Thyroid gland (tissue), 4 donors: ENCODE results near the gene AUH. TPM values are rescaled to one million over a fixed set of nuclear protein-coding genes. Genes with fewer than 3 reads are reported as not detected.

Source experiments
- DNase-seq, 2 donors: peaks; one replicate each; pipeline ENCODE4 v3.0.0-alpha.2; 2019
- H3K27ac ChIP-seq, 3 donors: fragments of 200-600 bp; sonication (generic); 1 replicate in 2 of 3; 2 replicates in 1 of 3; pipeline ENCODE4 v1.5.1; 2016 to 2019; ENCODE audit warnings: mild to moderate bottlenecking in 1 of 3, moderate library complexity in 1 of 3
- H3K27me3 ChIP-seq: fragments of 200-600 bp; sonication (generic); one replicate; pipeline ENCODE4 v1.5.1; 2019
- H3K36me3 ChIP-seq, 2 donors: fragments of 200-600 bp; sonication (generic); one replicate each; pipeline ENCODE4 v1.5.1; 2016 to 2019
- H3K4me1 ChIP-seq, 2 donors: fragments of 200-600 bp; sonication (generic); one replicate each; pipeline ENCODE4 v1.5.1; 2017 to 2019
- H3K4me3 ChIP-seq, 3 donors: fragments of 200-600 bp; sonication (generic); replicated peaks in 1 of 3; 1 replicate in 2 of 3; 2 replicates in 1 of 3; pipeline ENCODE4 v1.5.1; 2016; ENCODE audit warnings: mild to moderate bottlenecking in 1 of 3
- H3K9me3 ChIP-seq: fragments of 200-600 bp; sonication (generic); one replicate; pipeline ENCODE4 v1.5.1; 2017
- POLR2A ChIP-seq, 2 donors: fragments of 450-650 bp; IDR thresholded peaks; one replicate each; pipeline ENCODE4 v1.6.1; 2017; ENCODE audit warnings: antibody characterized with exemption in 2 of 2, mild to moderate bottlenecking in 2 of 2, moderate library complexity in 1 of 2
- WGBS, 2 donors: methylation state at CpG; one replicate each; pipeline ENCODE4 v1.1.5; 2017; 5-methylcytosine and 5-hydroxymethylcytosine counted together
- intact Hi-C: fragments of 100-400 bp; cut with DNase I; formaldehyde crosslinking; loops from one replicate; pipeline ENCODE4 v1.15.1; 2023
- total RNA-seq, 4 donors: library from RNA; depleted of rRNA; stranded (reverse); fragments of >200 nt; gene quantifications; one replicate each; pipeline ENCODE4 v1.2.3, GENCODE V29; 2016
- TF ChIP-seq, protein P1 (sequence below), 6 experiments: fragments of 200-600 bp in 3 of 6; fragments of 450-650 bp in 3 of 6; sonication (generic) in 3 of 6; IDR thresholded peaks; one replicate each; pipeline ENCODE4 v1.5.1; 2016 to 2019; ENCODE audit warnings: antibody characterized with exemption in 6 of 6, mild to moderate bottlenecking in 2 of 6, inconsistent platforms in 1 of 6, moderate library complexity in 1 of 6

Gene AUH
- total RNA-seq, 4 donors from 2014 or later, result 57.1 to 83.5 (median 65.2) TPM

DNA sequence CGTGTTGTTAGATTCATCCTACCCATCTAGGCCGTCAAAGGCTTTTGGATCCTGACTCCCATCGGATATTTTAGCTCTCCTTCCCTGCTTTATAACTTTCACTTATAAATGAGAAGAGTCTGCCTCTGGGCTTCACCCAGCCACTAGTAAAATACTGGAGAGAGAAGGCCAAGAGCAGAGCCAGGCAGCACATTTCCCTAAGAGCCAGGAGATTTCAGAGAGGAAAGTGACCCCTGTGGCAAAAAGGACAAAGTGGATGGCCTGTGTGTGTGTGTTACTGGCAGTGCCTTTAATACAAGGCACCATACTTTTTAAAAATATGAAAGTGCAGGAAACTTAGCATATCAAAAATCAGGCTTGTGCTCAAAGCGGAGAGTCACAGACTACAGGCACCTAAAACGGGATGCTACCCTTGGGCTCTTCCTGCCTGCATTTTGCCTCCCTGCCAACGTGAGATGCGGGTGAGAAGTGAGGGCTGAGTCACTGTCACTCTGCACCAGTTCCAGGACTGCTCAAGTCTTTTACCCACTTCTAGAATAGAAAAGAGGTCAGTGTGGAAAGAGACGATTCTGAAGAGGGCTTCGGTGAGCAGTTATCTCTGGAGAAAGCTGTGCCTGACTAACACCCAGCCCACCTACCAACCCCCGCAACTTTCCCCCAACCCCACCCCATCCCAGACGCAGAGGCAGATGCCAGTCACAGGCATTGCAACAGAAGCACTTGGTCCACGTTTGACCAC lies 46.0 kb upstream of the AUH start:
- no peaks in the 10 kb centered on the region for H3K9me3 ChIP-seq
- H3K36me3 ChIP-seq, result peaks cover 7 to 19% of the 10 kb centered on the region in 2 donors
- H3K4me1 ChIP-seq, result peaks cover 14 to 15% of the 10 kb centered on the region in 2 donors
- H3K27ac ChIP-seq, result no peak overlapping the region
- intact Hi-C loops, result no loop called here
- no peak overlapping the region for H3K4me3 ChIP-seq
- no peaks in the 10 kb centered on the region for H3K27me3 ChIP-seq
- no peak for DNase-seq
- WGBS, 2 donors, result 84 to 92% methylated on average over 12 of the region's 12 CpGs
- TF ChIP-seq, protein P1, sequence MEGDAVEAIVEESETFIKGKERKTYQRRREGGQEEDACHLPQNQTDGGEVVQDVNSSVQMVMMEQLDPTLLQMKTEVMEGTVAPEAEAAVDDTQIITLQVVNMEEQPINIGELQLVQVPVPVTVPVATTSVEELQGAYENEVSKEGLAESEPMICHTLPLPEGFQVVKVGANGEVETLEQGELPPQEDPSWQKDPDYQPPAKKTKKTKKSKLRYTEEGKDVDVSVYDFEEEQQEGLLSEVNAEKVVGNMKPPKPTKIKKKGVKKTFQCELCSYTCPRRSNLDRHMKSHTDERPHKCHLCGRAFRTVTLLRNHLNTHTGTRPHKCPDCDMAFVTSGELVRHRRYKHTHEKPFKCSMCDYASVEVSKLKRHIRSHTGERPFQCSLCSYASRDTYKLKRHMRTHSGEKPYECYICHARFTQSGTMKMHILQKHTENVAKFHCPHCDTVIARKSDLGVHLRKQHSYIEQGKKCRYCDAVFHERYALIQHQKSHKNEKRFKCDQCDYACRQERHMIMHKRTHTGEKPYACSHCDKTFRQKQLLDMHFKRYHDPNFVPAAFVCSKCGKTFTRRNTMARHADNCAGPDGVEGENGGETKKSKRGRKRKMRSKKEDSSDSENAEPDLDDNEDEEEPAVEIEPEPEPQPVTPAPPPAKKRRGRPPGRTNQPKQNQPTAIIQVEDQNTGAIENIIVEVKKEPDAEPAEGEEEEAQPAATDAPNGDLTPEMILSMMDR (IDR thresholded peaks at IDR 0.05), result no peak

DNA sequence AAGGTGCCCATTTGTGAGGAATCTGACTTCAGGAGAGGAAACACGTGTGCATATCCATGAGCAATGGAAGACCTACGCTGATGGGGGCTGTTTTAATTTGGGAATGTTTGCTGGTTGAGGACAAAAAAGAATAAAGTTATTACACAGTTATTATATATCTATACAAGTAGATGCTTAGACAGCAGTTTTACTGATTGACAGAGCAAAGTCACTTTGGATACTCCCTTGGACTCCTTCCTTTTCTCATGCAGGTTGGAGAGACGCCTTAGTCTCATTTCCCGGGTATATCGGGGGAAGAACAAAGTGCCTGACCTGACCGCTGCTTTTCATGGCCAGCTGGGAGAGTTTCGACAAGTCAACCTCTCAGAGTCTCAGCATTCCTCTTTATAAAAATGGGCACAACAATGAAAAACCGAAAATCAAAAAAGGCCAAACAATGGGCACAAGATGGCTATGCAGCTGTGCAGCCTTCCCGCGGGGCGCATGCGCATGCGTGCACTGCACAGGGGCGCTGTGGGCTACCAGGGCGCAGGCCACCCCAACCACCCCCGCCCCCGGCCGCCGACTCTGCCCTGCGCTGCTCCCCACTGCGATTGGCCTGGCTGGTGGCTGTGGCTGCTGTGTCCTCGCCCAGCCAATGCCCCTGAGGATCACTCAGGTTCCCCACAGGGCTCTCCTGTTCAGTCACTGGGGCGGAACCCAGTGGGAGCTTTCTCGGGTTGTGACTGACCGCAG lies 43.8 kb upstream of the AUH start:
- intact Hi-C loops, result no loop called here
- Histone ChIP-seq H3K27me3 (no peaks in the 10 kb centered on the region), H3K4me3 (no peak overlapping the region), H3K4me1 (peaks cover 14 to 15% of the 10 kb centered on the region in 2 donors), H3K9me3 (no peaks in the 10 kb centered on the region), H3K36me3 (peaks cover 7 to 17% of the 10 kb centered on the region in 2 donors), H3K27ac (no peak overlapping the region)
- DNase-seq, result no peak
- TF ChIP-seq, protein P1 (IDR thresholded peaks at IDR 0.05), result no peak
- TF ChIP-seq POLR2A (IDR thresholded peaks at IDR 0.05), result no peak
- 92 to 98% methylated on average over 18 of the region's 25 CpGs for WGBS, 2 donors

DNA sequence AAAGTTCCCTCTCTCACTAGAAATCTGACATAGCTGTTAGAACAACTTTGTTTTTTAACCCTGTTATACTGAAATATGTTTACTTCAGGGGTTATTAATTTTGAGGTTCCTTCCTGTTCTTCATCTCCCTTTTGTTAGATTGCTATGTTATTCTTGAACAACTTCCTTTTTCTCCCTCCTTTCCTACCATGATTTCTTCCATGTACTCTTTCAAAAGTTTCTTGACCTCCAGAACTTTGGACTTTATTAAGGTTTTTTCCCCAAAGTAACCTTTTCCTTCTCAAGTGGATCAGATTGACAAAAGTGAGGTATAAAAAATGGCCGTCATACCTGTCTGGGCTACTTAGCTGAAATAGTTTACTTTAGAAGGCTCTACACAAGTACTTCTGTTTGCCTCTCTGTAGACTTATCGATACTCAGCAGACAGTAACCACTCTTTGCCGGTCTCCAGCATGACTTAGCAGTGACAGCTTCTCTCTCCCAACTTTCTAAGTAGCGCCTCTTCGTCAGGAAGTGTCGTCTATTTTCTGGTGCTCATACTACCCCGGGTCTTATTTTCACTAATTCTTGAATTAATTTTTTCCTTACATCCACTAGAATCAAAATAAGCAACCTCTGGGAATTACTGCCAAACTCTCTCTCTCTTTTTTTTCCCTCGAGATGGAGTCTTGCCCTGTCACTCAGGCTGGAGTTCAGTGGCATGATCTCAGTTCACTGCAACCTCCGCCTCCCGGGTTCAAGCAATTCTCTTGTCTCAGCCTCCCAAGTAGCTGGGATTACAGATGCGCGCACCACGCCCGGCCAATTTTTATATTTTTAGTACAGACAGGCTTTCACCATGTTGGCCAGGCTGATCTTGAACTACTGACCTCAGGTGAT lies 42.2 kb upstream of the AUH start:
- TF ChIP-seq POLR2A (IDR thresholded peaks at IDR 0.05), result no peak
- TF ChIP-seq, protein P1 (IDR thresholded peaks at IDR 0.05), result no peak
- H3K4me3 ChIP-seq, result no peak overlapping the region
- H3K36me3 ChIP-seq, result peaks cover 0 to under 1% of the 10 kb centered on the region in 2 donors
- peak overlapping the region; percentile 39 to 42 (median 41) for H3K27ac ChIP-seq
- 50 to 56% methylated on average over 14 of the region's 14 CpGs for WGBS, 2 donors
- intact Hi-C loops, result no loop called here
- peaks cover 14 to 15% of the 10 kb centered on the region in 2 donors for H3K4me1 ChIP-seq
- H3K9me3 ChIP-seq, result no peaks in the 10 kb centered on the region
- H3K27me3 ChIP-seq, result no peaks in the 10 kb centered on the region
- peak; percentile 27 to 34 for DNase-seq

DNA sequence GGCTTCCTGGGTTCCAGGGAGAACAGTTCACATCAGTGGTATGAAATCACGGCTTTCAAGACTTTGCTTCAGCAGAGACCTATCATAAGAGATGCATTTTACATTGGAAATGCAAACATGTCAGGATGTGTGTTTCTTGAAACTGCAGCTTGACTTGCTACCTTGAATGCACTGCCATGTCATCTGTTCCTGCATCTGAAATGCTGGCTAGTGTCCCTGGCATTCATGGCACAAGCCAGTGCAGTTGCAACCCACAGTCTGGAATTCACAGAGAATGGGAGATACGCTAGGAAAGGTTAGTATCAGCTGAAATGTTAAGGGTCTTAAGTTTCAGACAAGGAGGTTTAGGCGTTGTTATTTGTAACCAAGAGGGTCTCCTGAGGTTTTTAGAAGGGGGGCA lies 37.2 kb upstream of the AUH start:
- H3K9me3 ChIP-seq, result no peaks in the 10 kb centered on the region
- H3K4me1 ChIP-seq, result peaks cover 10% of the 10 kb centered on the region in 2 donors
- H3K36me3 ChIP-seq, result no peaks in the 10 kb centered on the region
- no peaks in the 10 kb centered on the region for H3K27me3 ChIP-seq
- WGBS, 2 donors, result 87 to 95% methylated on average over 3 of the region's 3 CpGs
- no peak for DNase-seq
- H3K27ac ChIP-seq, result no peak overlapping the region
- no peak overlapping the region for H3K4me3 ChIP-seq
- TF ChIP-seq, protein P1 (IDR thresholded peaks at IDR 0.05), result no peak
- no peak for TF ChIP-seq POLR2A (IDR thresholded peaks at IDR 0.05)
- intact Hi-C loops, result no loop called here
